ENCODE data around the gene CYP11A1. TPM values are rescaled to one million over a fixed set of nuclear protein-coding genes. Genes with fewer than 3 reads are reported as not detected.

The CYP11A1 gene
- total RNA-seq, 1 donor from 2014 or later, result 62.4 TPM

- Histone ChIP-seq H3K4me1 (no peaks in the 10 kb centered on the region), H3K36me3 (no peaks in the 10 kb centered on the region), H3K4me3 (no peak overlapping the region), H3K9me3 (no peaks in the 10 kb centered on the region), H3K27me3 (no peaks in the 10 kb centered on the region), H3K27ac (no peak overlapping the region)
- intact Hi-C loops (cut with DNase I), result no loop called here
- TF ChIP-seq, protein P1, sequence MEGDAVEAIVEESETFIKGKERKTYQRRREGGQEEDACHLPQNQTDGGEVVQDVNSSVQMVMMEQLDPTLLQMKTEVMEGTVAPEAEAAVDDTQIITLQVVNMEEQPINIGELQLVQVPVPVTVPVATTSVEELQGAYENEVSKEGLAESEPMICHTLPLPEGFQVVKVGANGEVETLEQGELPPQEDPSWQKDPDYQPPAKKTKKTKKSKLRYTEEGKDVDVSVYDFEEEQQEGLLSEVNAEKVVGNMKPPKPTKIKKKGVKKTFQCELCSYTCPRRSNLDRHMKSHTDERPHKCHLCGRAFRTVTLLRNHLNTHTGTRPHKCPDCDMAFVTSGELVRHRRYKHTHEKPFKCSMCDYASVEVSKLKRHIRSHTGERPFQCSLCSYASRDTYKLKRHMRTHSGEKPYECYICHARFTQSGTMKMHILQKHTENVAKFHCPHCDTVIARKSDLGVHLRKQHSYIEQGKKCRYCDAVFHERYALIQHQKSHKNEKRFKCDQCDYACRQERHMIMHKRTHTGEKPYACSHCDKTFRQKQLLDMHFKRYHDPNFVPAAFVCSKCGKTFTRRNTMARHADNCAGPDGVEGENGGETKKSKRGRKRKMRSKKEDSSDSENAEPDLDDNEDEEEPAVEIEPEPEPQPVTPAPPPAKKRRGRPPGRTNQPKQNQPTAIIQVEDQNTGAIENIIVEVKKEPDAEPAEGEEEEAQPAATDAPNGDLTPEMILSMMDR (IDR thresholded peaks at IDR 0.05), result no peak
- DNase-seq (ENCODE audit: low spot score in 2 of 2), result no peak
These were observed 77.8 kb downstream of the CYP11A1 start for GRCh38 chr15:74289671-74290070.

Other genes with a start within 250 kb of the CYP11A1 start
- gene ISLR2, start 237.1 kb downstream of the CYP11A1 start, total RNA-seq, result 0.64 TPM
- 211 TPM for gene ISLR, start 193.9 kb downstream of the CYP11A1 start, total RNA-seq
- not detected for gene STRA6, start 164.9 kb downstream of the CYP11A1 start, total RNA-seq
- not detected for gene CCDC33, start 131.3 kb downstream of the CYP11A1 start, total RNA-seq
- 5.5 TPM for gene SEMA7A, start 66.3 kb upstream of the CYP11A1 start, total RNA-seq
- 63.4 TPM for gene UBL7, start 93.5 kb upstream of the CYP11A1 start, total RNA-seq
- 13.3 TPM for gene ARID3B, start 173.6 kb upstream of the CYP11A1 start, total RNA-seq
- 154 TPM for gene CLK3, start 248.2 kb upstream of the CYP11A1 start, total RNA-seq

All from ascending aorta (tissue), 2 donors.